HG03558 (cell line): ENCODE results near the gene CLEC11A.
"Not testable (repeated sequence)": the region's sequence is repeated elsewhere in the genome, so short reads cannot be mapped to it uniquely, and the experiment has no call there.

Experiments
- ATAC-seq: cut with Tn5 transposase; IDR thresholded peaks from one replicate; pipeline ENCODE4 v1.9.1; 2021; ENCODE audit warnings: moderate number of reproducible peaks; ENCODE audit not compliant: unreplicated experiment; ENCODE audit errors: extremely low read depth

The CLEC11A gene

DNA sequence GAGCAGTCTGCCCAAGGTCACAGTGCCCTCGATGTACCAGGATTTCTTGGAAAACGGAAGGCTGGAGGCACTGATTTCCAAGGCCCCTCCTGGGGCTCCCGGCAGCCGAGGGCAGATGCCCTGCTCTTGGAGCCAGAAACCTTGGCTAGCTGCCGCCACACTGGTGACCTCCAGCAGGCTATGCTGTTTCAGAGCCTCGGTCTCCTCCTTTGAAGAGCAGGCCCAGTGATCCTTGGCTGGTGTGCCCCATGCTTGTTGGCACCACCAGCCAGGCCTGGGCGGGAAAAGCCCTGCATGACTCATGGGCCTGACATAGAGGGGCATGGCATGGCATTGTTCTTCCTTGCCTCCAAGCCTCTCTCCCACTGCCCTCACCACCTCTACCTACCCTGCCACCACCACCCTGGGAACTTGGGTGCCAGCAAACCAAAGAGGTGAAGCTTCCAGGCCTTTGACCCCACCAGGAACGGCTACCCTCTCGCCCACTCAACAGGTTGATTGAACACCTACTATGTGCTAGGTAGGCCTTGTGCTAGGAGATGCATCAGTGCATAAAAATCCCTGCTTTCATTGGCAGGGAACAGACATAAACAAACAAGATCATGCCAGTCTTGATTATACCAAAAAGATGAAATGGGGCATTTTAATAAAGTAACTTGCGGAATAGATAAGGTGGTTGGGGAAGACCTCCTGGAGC, 1.6 kb upstream of the CLEC11A start:
- no peak for ATAC-seq

DNA sequence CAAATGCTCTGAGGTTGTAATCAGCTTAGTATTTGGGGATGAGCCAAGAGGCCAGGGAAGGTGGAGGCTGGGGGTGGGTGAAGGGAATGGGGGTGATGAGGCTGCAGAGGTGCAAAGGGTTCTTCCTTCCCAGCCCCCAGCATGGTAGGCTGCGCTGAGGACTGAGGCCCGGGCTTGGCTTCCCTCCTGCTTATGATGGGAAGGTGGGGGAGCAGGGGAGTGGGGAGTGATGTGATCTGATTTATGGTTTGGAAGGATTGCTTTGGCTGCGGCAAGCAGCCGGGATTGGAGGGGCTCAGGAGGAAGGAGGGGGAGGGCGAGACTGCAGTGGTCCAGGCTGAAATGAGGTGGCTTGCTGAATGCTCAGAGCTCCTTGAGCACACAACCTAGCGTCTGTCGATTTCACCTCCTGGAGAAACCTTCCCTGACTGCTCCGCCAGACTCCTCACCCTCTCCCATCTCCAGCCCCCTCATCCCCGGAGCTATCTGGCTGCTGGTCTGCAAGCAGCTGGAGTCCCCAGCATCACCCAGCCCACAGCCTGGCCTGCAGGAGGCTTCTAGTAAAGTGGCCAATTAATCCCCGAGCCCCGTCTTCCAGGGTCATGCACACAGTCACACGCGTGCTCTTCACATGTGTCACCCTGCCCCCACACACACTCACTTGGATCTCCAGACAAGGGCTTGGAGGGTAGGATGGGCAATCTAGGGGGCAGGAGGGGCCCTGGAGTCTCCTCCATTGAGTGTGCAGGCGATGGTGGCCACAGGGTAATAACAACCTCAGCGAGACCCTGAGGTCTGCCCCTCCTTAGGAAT, 757 bp upstream of the CLEC11A start:
- no peak for ATAC-seq

DNA sequence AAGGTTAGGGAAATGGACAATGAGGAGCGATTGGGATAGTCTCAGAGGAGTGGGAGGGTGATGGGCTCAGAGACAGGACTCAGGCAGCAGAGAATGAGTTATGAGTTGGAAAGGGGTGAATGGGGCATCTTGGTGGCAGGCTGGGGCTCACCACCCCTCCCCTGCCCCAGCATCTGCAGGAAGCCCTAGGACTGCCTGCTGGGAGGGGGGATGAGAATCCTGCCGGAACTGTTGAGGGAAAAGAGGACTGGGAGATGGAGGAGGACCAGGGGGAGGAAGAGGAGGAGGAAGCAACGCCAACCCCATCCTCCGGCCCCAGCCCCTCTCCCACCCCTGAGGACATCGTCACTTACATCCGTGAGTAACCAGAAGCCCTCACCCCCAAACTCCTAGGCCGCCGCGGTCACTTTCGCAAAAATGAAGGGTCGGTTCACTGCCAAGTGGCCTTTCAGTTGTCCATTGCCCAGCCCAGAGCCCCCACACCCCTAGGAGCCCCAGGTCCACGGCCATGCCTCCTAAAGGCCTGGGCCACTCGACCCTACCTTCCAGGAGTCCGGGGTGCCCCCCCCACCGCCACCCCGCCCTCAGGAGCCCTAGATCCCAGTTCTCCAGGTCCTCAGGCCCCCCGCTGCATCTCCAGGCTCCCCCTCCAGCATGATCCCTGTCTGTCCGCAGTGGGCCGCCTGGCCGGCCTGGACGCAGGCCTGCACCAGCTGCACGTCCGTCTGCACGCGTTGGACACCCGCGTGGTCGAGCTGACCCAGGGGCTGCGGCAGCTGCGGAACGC, 764 bp downstream of the CLEC11A start:
- ATAC-seq, result no peak

DNA sequence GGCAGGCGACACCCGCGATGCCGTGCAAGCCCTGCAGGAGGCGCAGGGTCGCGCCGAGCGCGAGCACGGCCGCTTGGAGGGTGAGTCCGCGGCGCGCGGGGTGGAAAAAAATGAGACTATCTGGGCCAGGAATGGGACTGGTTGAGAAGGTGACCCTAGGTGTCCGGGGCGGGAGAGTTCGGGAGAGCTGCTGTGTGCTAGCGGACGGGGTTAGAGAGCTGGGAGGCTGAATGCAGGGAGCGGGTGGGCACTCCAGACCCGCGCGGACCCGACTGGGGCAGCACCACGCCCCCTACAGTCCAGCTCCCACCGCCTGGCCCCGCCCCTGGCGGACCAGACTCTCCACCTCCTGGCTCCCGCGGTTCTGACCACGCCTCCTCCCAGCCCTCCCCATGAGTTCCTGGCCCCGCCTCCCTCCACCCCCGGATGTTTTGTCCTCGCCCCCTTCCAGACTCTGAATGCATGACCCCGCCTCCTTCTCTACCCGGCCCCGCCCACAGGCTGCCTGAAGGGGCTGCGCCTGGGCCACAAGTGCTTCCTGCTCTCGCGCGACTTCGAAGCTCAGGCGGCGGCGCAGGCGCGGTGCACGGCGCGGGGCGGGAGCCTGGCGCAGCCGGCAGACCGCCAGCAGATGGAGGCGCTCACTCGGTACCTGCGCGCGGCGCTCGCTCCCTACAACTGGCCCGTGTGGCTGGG, 1.5 kb downstream of the CLEC11A start:
- ATAC-seq, result peak; percentile 60

DNA sequence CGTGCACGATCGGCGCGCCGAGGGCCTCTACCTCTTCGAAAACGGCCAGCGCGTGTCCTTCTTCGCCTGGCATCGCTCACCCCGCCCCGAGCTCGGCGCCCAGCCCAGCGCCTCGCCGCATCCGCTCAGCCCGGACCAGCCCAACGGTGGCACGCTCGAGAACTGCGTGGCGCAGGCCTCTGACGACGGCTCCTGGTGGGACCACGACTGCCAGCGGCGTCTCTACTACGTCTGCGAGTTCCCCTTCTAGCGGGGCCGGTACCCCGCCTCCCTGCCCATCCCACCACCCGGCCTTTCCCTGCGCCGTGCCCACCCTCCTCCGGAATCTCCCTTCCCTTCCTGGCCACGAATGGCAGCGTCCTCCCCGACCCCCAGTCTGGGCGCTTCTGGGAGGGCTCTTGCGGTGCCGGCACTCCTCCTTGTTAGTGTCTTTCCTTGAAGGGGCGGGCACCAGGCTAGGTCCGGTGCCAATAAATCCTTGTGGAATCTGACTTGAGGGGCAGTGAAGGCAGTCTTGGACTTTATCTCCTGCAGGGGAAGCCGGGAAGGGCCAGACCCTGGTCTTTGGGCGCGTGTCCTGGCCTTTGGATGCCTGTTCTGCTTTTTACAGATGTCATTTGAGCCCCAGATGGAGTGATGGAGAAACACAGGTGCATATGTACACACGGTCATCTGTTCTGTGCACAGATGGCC, 2.2 kb downstream of the CLEC11A start:
- no peak for ATAC-seq

DNA sequence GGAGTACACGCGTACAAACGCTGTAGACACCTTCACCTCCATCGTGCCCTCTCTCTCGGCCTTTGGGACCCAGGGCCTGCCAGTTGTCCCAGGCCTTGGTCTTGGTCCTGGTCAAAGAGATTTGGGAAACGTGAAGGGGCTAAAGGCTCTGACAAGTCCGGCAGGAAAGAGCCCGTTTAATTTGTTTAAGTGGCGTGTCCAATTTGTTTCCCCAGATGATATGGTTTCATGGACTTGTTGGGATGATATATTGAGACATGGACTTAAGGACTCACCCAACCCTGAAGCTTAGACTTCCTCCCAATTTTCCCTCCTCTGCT, 2.7 kb downstream of the CLEC11A start:
- no peak for ATAC-seq

DNA sequence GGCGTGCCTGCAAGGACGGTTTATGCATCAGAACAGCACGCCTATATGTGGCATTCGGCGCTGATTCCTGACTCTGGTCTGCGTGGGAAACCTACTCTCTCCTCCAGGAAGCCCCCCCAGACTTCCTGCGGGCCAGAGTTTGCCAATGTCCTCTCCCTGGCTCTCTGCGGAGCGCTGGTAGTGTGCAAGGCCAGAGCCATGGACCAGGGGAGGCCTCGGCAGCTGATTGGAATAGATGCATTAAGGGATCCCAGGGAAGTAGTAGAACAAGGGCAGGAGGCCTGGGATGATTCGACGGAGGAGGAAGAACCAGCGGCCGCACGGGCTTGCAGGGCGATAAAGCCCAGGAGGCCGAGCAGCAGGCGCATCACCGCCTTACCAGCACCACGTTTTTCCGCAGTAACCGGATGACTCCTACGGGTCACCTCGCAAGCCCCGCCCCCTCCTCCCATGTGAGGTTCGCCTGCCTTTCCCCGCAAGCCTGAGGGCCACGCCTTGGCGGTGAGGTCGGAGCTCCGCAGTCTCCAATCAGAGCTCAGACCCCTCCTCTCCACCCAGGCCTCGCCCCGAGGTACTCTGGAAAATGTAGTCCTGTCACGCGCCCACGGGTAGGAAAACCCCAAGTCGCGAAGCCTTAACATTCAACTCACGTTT, 5.0 kb downstream of the CLEC11A start:
- no peak for ATAC-seq

DNA sequence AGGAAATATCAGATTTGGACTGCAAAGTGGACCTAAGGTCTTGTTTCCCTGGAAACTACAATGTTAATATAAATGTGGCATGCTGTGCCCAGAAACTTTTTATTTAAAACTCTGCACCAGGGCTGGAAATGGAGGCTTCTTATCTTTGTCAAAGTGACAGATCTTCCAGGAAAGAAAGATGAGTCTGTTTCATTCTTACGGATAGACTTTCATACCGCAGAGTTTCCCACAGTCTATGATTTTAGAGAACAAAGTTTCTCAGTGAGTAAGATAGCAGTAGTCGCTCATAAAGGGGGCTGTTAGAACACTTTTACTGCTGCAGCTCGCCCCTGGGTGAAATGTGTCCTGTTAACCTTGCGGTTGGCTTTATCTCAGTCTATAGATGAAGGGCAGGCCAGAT, 6.7 kb downstream of the CLEC11A start:
- no peak for ATAC-seq

DNA sequence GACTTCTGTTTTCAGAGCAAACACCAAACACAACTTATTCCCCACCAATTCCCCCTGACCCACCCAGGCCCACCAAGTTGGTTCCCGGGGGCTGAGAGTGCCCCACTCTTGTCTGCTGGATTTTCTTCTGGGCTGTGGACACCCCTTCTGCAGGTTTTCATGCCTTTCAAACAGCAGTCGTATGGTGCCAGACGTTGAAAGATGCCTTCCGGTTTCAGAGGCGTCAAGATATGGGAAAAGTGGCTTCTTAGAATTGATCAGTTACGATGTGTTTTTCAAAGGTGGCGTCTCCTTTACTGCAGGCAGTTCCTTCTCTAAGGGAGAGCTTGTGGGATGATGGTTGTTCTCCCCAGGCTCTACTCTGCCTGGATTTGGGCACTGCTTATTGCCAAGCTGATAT, 12.7 kb downstream of the CLEC11A start:
- ATAC-seq, result no peak

DNA sequence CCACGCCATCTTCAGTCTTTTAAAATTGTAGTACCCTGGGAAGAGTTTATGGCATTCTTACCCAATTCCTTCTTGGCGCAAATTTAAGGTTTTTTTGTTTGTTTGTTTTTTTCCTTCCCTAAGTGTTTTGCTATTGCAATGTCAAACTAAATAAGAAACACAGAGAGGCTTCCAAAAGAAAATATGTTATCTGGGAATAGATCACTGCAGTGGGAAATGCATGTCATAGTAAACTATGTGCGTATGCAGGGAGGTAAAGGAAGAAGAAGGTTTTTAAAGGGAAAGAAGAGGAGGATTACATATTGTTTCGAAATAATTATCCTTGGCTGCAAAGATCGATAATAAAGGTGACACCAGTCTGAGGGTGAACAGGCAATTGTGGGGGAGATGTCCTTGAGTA, 13.2 kb downstream of the CLEC11A start:
- ATAC-seq, result no peak

DNA sequence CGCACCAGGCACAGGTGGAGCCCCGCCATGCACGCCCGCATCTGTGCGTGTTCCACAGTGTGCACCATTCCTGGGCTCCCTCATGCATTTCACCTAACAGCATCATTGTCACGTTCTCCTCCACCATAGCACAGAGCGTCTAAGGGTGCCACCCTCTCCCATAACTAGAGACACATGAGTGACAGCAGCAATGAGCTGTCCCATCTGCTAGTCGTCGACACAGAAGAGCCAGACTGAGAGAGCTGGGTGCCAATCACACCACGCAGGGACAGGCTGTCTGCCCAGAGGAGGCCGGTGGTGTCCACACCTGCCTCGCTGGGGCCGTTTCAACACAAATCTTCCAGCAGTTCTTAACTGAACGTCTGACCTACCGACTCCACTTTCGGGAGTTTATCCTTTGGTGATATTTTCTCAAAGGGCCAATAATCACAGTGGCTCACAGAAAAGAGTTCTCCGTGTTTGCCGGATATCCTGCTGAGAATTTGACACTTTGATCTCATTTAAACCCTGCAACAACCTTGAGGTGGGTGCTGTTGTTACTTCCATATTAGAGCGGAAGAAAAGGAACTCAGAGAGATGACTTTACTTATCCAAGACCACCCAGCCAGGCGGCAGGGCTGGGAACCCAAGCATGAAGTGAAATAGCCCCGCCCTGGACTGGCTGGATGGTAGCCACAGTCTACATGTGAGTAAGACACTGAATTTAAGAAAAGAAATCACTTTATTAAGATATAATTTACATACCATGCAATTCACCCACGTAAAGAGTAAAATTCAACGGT, 16.2 kb downstream of the CLEC11A start:
- no peak for ATAC-seq

DNA sequence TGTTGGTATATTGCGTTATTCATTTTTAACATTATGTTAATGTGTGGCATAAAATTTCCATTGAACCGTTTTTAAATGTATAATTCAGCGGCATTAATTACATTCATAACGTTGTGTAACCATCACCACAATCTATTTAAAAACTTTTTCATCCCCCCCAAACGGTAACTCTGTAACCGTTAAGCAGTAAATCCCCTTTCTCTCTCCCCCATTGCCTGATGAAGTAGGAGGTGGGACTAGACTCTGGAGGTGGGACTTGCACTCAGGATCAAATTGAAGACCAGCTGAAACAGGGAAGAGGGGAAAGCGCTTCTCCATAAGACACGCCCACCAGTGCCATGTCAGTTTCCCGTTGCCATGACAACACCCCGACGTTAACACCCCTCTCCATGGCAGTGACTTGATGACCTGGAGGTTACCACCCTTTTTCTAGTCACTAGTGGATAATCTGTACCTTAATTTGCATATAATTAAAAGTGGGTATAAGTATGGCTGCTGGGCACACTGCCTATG, 16.8 kb downstream of the CLEC11A start:
- ATAC-seq, result no peak

DNA sequence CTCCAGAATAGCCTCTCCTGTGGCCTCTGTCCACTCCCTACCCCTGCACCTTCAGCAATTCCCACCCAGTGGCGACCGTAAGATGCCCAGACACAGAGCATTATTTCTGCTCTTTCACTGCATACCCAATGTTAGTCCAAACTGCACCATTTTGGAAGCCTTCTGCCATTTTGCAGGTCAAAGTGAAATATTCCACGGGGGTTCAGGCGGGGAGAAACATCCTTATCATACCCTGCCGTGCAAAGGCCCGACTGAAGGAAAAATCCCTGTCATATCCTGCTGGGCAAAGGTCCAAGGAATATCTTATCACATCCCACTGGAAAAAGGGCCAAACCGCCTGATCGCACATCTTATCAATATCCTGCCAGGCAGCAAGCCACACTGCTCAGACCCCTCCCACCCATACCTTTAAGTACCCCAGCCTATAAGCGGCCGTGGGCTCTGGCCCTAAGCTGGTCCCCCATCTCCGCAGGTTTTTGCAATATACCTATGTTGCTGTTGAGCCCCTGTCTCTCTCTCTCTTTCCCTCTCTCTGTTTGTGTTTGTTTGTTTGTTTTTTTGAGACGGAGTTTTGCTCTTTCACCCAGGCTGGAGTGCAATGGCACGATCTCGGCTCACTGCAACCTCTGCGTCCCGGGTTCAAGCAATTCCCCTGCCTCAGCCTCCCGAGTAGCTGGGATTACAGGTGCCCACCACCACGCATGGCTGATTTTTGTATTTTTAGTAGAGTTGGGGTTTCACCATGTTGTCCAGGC, 18.2 kb downstream of the CLEC11A start:
- no peak for ATAC-seq

DNA sequence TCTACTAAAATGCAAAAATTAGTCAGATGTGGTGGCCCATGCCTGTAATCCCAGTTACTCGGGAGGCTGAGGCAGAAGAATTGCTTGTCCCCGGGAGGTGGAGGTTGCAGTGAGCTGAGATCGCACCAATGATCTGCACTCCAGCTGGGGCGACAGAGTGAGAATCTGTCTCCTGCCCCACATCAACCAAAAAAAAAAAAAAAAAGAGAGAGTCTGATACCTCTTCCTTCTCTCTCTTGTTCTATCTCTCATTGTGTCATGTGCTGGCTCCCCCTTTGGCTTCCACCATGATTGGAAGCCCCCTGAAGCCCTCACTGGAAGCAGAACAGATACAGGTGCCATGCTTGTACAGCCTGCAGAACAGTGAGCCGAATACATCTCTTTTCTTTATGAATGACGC, 20.4 kb downstream of the CLEC11A start:
- no peak for ATAC-seq

DNA sequence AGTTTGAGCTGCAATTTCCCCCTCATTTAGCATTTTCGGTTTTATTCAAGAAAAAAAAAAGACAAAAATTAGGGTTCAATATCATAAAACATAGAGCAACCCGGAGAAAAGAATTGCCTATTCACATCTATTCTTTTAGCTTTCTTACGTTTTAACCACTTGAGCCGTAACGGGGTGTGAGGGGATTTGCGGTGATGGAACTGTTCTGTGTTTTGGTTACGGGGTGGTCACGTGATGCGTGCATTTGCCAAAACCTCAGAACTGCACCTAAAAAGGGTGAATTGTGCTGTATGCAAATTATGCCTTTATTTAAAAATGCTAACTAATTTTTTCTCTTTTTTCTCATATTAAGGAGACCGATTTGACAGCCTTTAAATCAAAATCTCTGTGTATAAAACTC, 22.1 kb downstream of the CLEC11A start:
- ATAC-seq, result no peak

DNA sequence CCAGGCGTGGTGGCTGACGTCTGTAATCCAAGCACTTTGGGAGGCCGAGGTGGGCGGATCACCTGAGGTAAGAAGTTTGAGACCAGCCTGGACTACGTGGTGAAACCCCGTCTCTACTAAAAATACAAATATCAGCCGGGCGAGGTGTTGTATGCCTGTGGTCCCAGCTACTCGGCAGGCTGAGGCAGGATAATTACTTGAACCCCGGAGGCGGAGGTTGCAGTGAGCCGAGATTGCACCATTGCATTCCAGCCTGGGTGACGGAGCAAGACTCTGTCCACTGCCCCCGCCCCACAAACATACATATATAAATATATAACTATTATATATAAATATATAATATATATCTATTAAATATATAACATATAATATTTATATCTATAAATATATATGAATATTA, 24.0 kb downstream of the CLEC11A start:
- not testable (repeated sequence) for ATAC-seq

DNA sequence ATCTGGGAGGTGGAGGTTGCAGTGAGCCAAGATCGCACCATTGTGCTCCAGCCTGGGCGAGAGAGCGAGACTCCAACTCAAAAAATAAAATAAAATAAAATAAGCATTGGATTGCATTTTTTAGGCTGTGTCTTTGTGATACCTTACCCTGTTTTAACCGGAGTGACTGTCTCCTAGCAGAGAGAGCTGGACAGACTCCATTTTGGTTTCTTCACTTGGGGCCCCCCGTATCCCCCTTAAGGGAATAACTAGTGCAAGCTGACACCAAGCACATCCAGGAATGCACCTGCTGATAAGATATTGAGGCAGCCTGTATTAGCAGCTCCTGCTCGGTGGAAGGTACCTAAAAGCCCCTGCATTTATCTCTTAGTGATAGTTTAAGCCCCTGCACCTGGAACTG, 26.3 kb downstream of the CLEC11A start:
- no peak for ATAC-seq

DNA sequence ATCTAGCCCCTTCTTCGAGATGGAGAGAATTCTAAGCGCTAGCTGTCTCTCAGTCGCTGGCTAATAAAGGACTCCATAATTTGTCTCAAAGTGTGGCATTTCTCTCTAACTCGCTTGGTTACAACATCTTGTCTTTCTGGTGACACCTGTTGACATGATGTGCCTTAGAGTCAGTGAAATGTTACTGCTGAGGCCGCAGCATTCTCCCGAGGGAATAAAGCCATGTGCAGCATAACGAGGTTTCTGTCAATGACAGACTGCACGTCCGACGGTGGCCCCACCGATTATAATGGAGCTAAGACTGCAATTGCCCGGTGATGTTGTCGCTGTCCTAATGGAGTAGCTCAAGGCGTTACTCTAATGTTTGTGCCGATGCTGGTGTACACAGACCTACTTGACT, 26.8 kb downstream of the CLEC11A start:
- ATAC-seq, result no peak
